Measurements from ENCODE around the gene LAMTOR4.

- TF ChIP-seq CTCF (IDR thresholded peaks at IDR 0.05): no peak
- no peak for TF ChIP-seq POLR2A (IDR thresholded peaks at IDR 0.05)
- TF ChIP-seq POLR2AphosphoS5 (IDR thresholded peaks at IDR 0.05): no peak
These were observed 28.0 kb upstream of the LAMTOR4 start for GRCh38 chr7:100120733-100121036.
